PFSK-1 (cell line): Measurements from ENCODE around the gene NUP210L.

Experiments used
- FOXP2 ChIP-seq: optimal IDR thresholded peaks from 2 replicates; pipeline ENCODE3; 2011; ENCODE audit warnings: borderline replicate concordance, control low read depth, inconsistent platforms; ENCODE audit not compliant: insufficient read depth; ENCODE audit errors: extremely low read length, extremely low read depth
- POLR2AphosphoS5 ChIP-seq: IDR thresholded peaks from 2 replicates; pipeline ENCODE4 v1.6.1; 2012; ENCODE audit warnings: low read depth, mild to moderate bottlenecking, control low read depth, low read length, moderate library complexity
- REST ChIP-seq, 2 experiments: IDR thresholded peaks; 2 replicates each; pipeline versions ENCODE4 v1.6.1 to v1.8.0; 2011 to 2012; ENCODE audit warnings: low read depth in 2 of 2, low read length in 2 of 2, control low read depth in 1 of 2, inconsistent platforms in 1 of 2, mild to moderate bottlenecking in 1 of 2, moderate library complexity in 1 of 2; ENCODE audit not compliant: insufficient read depth in 1 of 2
- SIN3A ChIP-seq: IDR thresholded peaks from 2 replicates; pipeline ENCODE4 v1.6.1; 2012; ENCODE audit warnings: mild to moderate bottlenecking, low read length, moderate library complexity, borderline replicate concordance; ENCODE audit not compliant: insufficient read depth
- TAF1 ChIP-seq: IDR thresholded peaks from 2 replicates; pipeline ENCODE4 v1.6.1; 2012; ENCODE audit warnings: low read length, control low read depth, borderline replicate concordance; ENCODE audit not compliant: insufficient read depth

- no peak for TF ChIP-seq TAF1
- no peak for TF ChIP-seq POLR2AphosphoS5
- no peak for TF ChIP-seq SIN3A
- TF ChIP-seq REST (IDR thresholded peaks at IDR 0.05; ENCODE audit: insufficient read depth in 1 of 2, low read depth in 2 of 2, low read length in 2 of 2), result no peak
- TF ChIP-seq FOXP2, result no peak
Measured at GRCh38 chr1:154151311-154151710, 3.6 kb downstream of the NUP210L start.
